IMR-90 (cell line): ENCODE results near the gene TUBB4A.

Source experiments
- CEBPB ChIP-seq: IDR thresholded peaks from 2 replicates; pipeline ENCODE4 v1.6.1; 2012; ENCODE audit warnings: low read depth, low read length, improper control_type of control experiment
- CHD1 ChIP-seq: IDR thresholded peaks from 2 replicates; pipeline ENCODE4 v1.6.1; 2012; ENCODE audit warnings: low read depth, low read length, improper control_type of control experiment
- MAFK ChIP-seq: IDR thresholded peaks from 2 replicates; pipeline ENCODE4 v1.6.1; 2012; ENCODE audit warnings: low read depth, low read length, improper control_type of control experiment
- MXI1 ChIP-seq: IDR thresholded peaks from 2 replicates; pipeline ENCODE4 v1.6.1; 2012; ENCODE audit warnings: low read depth, mild to moderate bottlenecking, low read length, moderate library complexity, borderline replicate concordance
- POLR2A ChIP-seq: IDR thresholded peaks from 2 replicates; pipeline ENCODE4 v1.6.1; 2012; ENCODE audit warnings: mild to moderate bottlenecking, low read depth, low read length
- RAD21 ChIP-seq: IDR thresholded peaks from 2 replicates; pipeline ENCODE4 v1.6.1; 2012; ENCODE audit warnings: low read length, improper control_type of control experiment
- TF ChIP-seq, protein P1 (sequence below): conservative IDR thresholded peaks from 2 replicates; pipeline ENCODE4 v1.5.1; 2012; ENCODE audit warnings: mild to moderate bottlenecking, low read depth, low read length, improper control_type of control experiment
- TF ChIP-seq, protein P2 (sequence below): fragments of 150-350 bp; IDR thresholded peaks from 2 replicates; pipeline ENCODE4 v1.6.1; 2017; ENCODE audit warnings: mild to moderate bottlenecking, antibody characterized with exemption, low read length, low read depth

DNA sequence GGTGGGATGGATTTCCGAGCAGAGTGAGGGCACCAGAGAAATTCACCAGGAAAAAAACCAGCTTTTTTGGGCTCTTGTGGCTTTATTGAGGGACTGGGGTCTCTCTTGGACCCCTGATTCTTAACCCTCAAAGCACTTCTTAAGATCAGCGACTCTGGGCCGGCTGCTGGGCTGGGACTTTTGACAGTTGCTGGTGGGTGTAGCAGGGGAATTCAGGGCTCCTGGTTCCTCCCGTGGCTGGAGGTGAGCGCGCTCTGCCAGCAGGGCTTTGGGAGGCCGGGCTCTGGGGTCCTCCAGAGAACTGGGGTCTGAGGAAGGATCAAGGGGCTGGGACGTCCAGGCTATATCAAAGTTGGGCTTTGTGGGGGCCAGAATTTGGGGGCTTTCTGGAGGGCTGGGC, 34.7 kb downstream of the TUBB4A start:
- TF ChIP-seq CEBPB, result no peak
- TF ChIP-seq, protein P1, sequence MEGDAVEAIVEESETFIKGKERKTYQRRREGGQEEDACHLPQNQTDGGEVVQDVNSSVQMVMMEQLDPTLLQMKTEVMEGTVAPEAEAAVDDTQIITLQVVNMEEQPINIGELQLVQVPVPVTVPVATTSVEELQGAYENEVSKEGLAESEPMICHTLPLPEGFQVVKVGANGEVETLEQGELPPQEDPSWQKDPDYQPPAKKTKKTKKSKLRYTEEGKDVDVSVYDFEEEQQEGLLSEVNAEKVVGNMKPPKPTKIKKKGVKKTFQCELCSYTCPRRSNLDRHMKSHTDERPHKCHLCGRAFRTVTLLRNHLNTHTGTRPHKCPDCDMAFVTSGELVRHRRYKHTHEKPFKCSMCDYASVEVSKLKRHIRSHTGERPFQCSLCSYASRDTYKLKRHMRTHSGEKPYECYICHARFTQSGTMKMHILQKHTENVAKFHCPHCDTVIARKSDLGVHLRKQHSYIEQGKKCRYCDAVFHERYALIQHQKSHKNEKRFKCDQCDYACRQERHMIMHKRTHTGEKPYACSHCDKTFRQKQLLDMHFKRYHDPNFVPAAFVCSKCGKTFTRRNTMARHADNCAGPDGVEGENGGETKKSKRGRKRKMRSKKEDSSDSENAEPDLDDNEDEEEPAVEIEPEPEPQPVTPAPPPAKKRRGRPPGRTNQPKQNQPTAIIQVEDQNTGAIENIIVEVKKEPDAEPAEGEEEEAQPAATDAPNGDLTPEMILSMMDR, result no peak
- TF ChIP-seq POLR2A, result no peak
- TF ChIP-seq, protein P2, sequence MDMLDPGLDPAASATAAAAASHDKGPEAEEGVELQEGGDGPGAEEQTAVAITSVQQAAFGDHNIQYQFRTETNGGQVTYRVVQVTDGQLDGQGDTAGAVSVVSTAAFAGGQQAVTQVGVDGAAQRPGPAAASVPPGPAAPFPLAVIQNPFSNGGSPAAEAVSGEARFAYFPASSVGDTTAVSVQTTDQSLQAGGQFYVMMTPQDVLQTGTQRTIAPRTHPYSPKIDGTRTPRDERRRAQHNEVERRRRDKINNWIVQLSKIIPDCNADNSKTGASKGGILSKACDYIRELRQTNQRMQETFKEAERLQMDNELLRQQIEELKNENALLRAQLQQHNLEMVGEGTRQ, result no peak
- TF ChIP-seq MAFK, result no peak
- no peak for TF ChIP-seq CHD1
- no peak for TF ChIP-seq MXI1
- no peak for TF ChIP-seq RAD21
